Measurements from ENCODE around the gene CDK5RAP3. TPM values are rescaled to one million over a fixed set of nuclear protein-coding genes. Genes with fewer than 3 reads are reported as not detected.
"Not testable (repeated sequence)": the region's sequence is repeated elsewhere in the genome, so short reads cannot be mapped to it uniquely, and the experiment has no call there.

CDK5RAP3 gene
- total RNA-seq, 1 donor from 2014 or later, result 344 TPM

- Mint-ChIP-seq H3K4me3 (ENCODE audit: low read depth) (no peak overlapping the region), H3K27ac (no peak overlapping the region), H3K27me3 (no peaks in the 10 kb centered on the region), H3K4me1 (ENCODE audit: low read depth) (peaks cover 2% of the 10 kb centered on the region), H3K9me3 (ENCODE audit: low read depth) (no peaks in the 10 kb centered on the region), H3K36me3 (ENCODE audit: insufficient read depth) (peaks cover 16% of the 10 kb centered on the region)
- no peak for TF ChIP-seq CTCF (IDR thresholded peaks at IDR 0.05; ENCODE audit: unreplicated experiment)
- no peak for DNase-seq (ENCODE audit: low spot score, unreplicated experiment)
Observed at GRCh38 chr17:47929218-47930000, 41.5 kb upstream of the CDK5RAP3 start.

- no peak for TF ChIP-seq CTCF (IDR thresholded peaks at IDR 0.05; ENCODE audit: unreplicated experiment)
- DNase-seq (ENCODE audit: low spot score, unreplicated experiment), result no peak
- no peak overlapping the region for H3K4me3 Mint-ChIP-seq (ENCODE audit: low read depth)
- H3K4me1 Mint-ChIP-seq (ENCODE audit: low read depth), result peaks cover 2% of the 10 kb centered on the region
- H3K9me3 Mint-ChIP-seq (ENCODE audit: low read depth), result no peaks in the 10 kb centered on the region
- H3K27me3 Mint-ChIP-seq, result no peaks in the 10 kb centered on the region
- H3K27ac Mint-ChIP-seq, result peak overlapping the region; percentile 34
- peaks cover 8% of the 10 kb centered on the region for H3K36me3 Mint-ChIP-seq (ENCODE audit: insufficient read depth)
Observed at GRCh38 chr17:47931848-47932247, 39.1 kb upstream of the CDK5RAP3 start.

GRCh38 chr17:47934856-47935255 is 36.1 kb upstream of the CDK5RAP3 start:
- H3K36me3 Mint-ChIP-seq (ENCODE audit: insufficient read depth), result peaks cover 1% of the 10 kb centered on the region
- no peak for DNase-seq (ENCODE audit: low spot score, unreplicated experiment)
- H3K4me3 Mint-ChIP-seq (ENCODE audit: low read depth), result no peak overlapping the region
- TF ChIP-seq CTCF (IDR thresholded peaks at IDR 0.05; ENCODE audit: unreplicated experiment), result no peak
- H3K27ac Mint-ChIP-seq, result no peak overlapping the region
- no peaks in the 10 kb centered on the region for H3K9me3 Mint-ChIP-seq (ENCODE audit: low read depth)
- H3K27me3 Mint-ChIP-seq, result peaks cover 7% of the 10 kb centered on the region
- peaks cover 2% of the 10 kb centered on the region for H3K4me1 Mint-ChIP-seq (ENCODE audit: low read depth)

GRCh38 chr17:47935468-47935867 is 35.4 kb upstream of the CDK5RAP3 start:
- H3K27ac Mint-ChIP-seq; H3K9me3 Mint-ChIP-seq (ENCODE audit: low read depth); DNase-seq (ENCODE audit: low spot score, unreplicated experiment); H3K4me1 Mint-ChIP-seq (ENCODE audit: low read depth); H3K27me3 Mint-ChIP-seq; H3K36me3 Mint-ChIP-seq (ENCODE audit: insufficient read depth); H3K4me3 Mint-ChIP-seq (ENCODE audit: low read depth): not testable (repeated sequence)

GRCh38 chr17:47935961-47936360 is 35.0 kb upstream of the CDK5RAP3 start:
- Mint-ChIP-seq H3K4me1 (ENCODE audit: low read depth) (peaks cover 2% of the 10 kb centered on the region), H3K27me3 (peaks cover 8% of the 10 kb centered on the region), H3K4me3 (ENCODE audit: low read depth) (no peak overlapping the region), H3K36me3 (ENCODE audit: insufficient read depth) (peaks cover 1% of the 10 kb centered on the region), H3K27ac (no peak overlapping the region), H3K9me3 (ENCODE audit: low read depth) (peaks cover 2% of the 10 kb centered on the region)
- no peak for DNase-seq (ENCODE audit: low spot score, unreplicated experiment)
- no peak for TF ChIP-seq CTCF (IDR thresholded peaks at IDR 0.05; ENCODE audit: unreplicated experiment)

GRCh38 chr17:47937941-47938340 is 33.0 kb upstream of the CDK5RAP3 start:
- TF ChIP-seq CTCF (IDR thresholded peaks at IDR 0.05; ENCODE audit: unreplicated experiment), result no peak
- DNase-seq (ENCODE audit: low spot score, unreplicated experiment), result no peak
- peaks cover 6% of the 10 kb centered on the region for H3K4me1 Mint-ChIP-seq (ENCODE audit: low read depth)
- H3K4me3 Mint-ChIP-seq (ENCODE audit: low read depth), result no peak overlapping the region
- H3K9me3 Mint-ChIP-seq (ENCODE audit: low read depth), result peaks cover 5% of the 10 kb centered on the region
- no peaks in the 10 kb centered on the region for H3K36me3 Mint-ChIP-seq (ENCODE audit: insufficient read depth)
- H3K27me3 Mint-ChIP-seq, result peaks cover 12% of the 10 kb centered on the region
- no peak overlapping the region for H3K27ac Mint-ChIP-seq
